Measurements from ENCODE around the gene ELMOD1. TPM values are rescaled to one million over a fixed set of nuclear protein-coding genes. Genes with fewer than 3 reads are reported as not detected.

Gene ELMOD1
- total and polyA plus RNA-seq, 2 donors (not counting 1 experiment from before 2014, with no cell fraction given), result not detected

GRCh38 chr11:107689317-107690202, 98.6 kb downstream of the ELMOD1 start:
- no peaks in the 10 kb centered on the region for H4K20me1 ChIP-seq (ENCODE audit: control insufficient read depth, insufficient read depth, low read length, poor library complexity, severe bottlenecking)
- no peaks in the 10 kb centered on the region for H3K4me1 ChIP-seq (ENCODE audit: control insufficient read depth in 2 of 2, insufficient read depth in 2 of 2, low read length in 2 of 2)
- Mint-ChIP-seq H3K9me3 (ENCODE audit: insufficient read depth) (no peaks in the 10 kb centered on the region), H3K4me3 (no peak overlapping the region), H3K27me3 (peaks cover 21% of the 10 kb centered on the region), H3K27ac (no peak overlapping the region), H3K4me1 (no peaks in the 10 kb centered on the region)
- peak; percentile 57 for ATAC-seq (ENCODE audit: low read depth)
- peak; percentile 63 for DNase-seq
- H3K4me3 ChIP-seq (ENCODE audit: control extremely low read depth in 1 of 5, extremely low read depth in 1 of 5, insufficient read depth in 1 of 5, low read depth in 2 of 5, low read length in 4 of 5), result no peak overlapping the region
- H3K27me3 ChIP-seq (replicated peaks in 1 of 4; ENCODE audit: control extremely low read depth in 1 of 4, control insufficient read depth in 3 of 4, insufficient read depth in 4 of 4, low read length in 3 of 4), result no peaks in the 10 kb centered on the region
- no peak overlapping the region for H3K9ac ChIP-seq (ENCODE audit: low read length)
- no peaks in the 10 kb centered on the region for H3K36me3 ChIP-seq (replicated peaks in 1 of 2; ENCODE audit: control extremely low read depth in 1 of 2, control insufficient read depth in 1 of 2, extremely low read depth in 1 of 2, insufficient read depth in 2 of 2, low read length in 1 of 2)
- 41% methylated on average over 6 of the region's 11 CpGs for WGBS (ENCODE audit: insufficient coverage)
- H3K9me3 ChIP-seq (ENCODE audit: control extremely low read depth in 1 of 3, control insufficient read depth in 2 of 3, insufficient read depth in 1 of 3, low read length in 2 of 3), result no peaks in the 10 kb centered on the region
- peak overlapping the region; percentile 38 for H2AFZ ChIP-seq (ENCODE audit: insufficient read depth, low read depth, low read length, poor library complexity, severe bottlenecking)
- no peak overlapping the region for H3K27ac ChIP-seq (ENCODE audit: low read length in 2 of 2)
- TF ChIP-seq CTCF (IDR thresholded peaks at IDR 0.05) (peak; percentile 64), EZH2 (IDR thresholded peaks at IDR 0.05; ENCODE audit: borderline replicate concordance, insufficient read depth, low read depth, low read length, poor library complexity, severe bottlenecking) (no peak)
- H3K79me2 ChIP-seq (ENCODE audit: control insufficient read depth, insufficient read depth, low read length), result no peaks in the 10 kb centered on the region
- intact Hi-C loops (cut with micrococcal nuclease), result loop anchor here (1.0 to 10.0 kb wide), 4 partner anchors 113 to 1535 kb away; no protein-coding TSS in a partner anchor
- CTCF ChIA-PET, result interaction anchor here (0.6 to 4.5 kb wide), 20 partner anchors 9 to 1533 kb away, joined by 3 to 73 read pairs (median 4); partner anchors contain the start of gene ALKBH8
- H3K4me2 ChIP-seq (replicated peaks; ENCODE audit: low read depth, low read length, poor library complexity, severe bottlenecking), result no peak overlapping the region
- POLR2A ChIA-PET, result no interaction called here
